GM21528 (cell line): ENCODE results near the gene KLHL2.
"Not testable (repeated sequence)": the region's sequence is repeated elsewhere in the genome, so short reads cannot be mapped to it uniquely, and the experiment has no call there.

ENCODE experiments used
- ATAC-seq: cut with Tn5 transposase; IDR thresholded peaks from one replicate; pipeline ENCODE4 v1.9.1; 2021; ENCODE audit warnings: mild to moderate bottlenecking, moderate library complexity; ENCODE audit not compliant: unreplicated experiment, low FRiP score

Gene KLHL2

GRCh38 chr4:165227401-165227800 is 20.0 kb downstream of the KLHL2 start:
- ATAC-seq: not testable (repeated sequence)

GRCh38 chr4:165229490-165230200 is 22.3 kb downstream of the KLHL2 start:
- not testable (repeated sequence) for ATAC-seq

DNA sequence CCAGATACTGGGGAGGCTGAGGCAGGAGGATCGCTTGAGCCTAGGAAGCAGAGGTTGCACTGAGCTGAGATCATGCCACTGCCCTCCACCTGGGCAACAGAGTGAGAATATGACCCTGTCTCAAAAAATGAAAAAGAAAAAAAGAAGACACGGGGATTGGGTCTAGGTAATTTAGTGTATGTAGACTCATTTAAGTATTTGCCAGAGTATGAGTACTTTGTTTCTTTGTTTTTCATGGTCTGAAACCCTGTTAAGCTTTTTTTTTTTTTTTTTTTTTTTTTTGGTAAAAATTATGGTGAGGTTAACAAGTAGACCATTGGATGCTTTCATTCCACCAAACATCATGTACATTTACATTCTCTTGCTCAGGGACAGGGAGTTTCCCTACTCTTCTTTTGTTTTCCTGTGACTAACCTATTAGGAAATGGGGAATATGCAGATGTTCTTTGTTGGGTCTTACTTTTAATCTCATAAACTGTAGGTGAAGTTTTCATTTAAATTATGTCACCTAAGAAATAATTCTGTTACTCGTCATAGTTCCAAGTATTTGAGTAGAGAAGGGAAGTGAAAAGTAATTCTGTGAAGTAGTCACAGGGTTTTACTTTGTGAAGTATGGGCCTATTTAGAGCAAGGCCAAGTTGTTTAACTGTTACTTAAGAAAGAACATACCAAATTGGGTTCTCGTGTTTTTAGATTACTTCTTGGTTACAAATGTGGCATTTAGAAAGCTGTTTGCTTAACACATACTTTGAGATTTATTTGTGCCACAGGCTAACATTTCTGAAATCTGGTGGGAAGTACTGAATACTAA is 25.5 kb downstream of the KLHL2 start:
- not testable (repeated sequence) for ATAC-seq

- no peak for ATAC-seq
Measured at GRCh38 chr4:165234766-165235165, 27.4 kb downstream of the KLHL2 start.

GRCh38 chr4:165236852-165237251 is 29.5 kb downstream of the KLHL2 start:
- not testable (repeated sequence) for ATAC-seq

DNA sequence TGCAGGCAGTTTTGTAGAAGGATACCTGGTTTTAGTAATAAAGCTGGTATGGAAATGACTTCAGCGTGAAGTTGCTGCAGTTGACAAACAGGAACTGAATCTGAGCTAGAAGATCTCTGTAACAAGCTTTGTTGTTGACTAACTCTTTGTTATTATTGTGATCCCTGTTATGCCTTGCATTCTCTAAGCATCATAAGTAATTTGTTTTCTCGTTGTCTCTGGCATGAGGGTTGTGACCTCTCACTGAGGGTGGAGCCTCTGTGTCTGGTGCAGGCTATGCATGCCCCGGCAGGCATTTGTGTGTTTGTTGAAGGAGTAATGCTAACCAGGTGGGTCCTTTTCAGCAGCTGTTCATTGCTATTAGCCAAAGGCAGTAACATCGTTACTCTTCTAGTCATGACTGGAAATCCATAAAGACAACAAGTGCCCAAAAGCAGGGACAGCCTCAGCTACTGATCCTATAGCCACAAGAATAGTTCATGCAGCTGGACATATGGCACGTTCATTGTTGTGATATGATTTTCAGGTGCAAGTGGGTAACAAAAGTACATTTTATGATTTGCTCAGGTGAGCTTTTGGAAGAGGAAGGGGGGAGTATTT is 30.8 kb downstream of the KLHL2 start:
- peak; percentile 70 for ATAC-seq

DNA sequence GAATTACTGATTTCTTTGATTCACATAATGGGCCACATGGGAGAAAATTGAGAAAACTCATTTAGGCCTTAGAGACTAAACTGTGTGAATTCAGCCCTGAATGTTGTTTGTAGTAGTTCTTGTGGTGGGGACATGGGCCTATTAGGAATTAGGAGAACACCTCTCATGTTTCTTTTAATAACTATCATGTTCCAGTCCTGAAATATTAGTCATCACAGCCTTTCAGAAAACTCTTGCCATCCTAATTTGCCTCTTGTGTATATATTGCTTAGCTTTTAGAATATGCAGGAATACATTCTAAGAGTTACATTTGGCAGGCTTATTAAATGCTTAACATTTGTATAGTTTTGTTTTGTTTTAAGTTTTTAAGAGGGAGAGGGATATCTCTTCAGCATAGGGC is 33.4 kb downstream of the KLHL2 start:
- ATAC-seq: not testable (repeated sequence)

- ATAC-seq: not testable (repeated sequence)
Measured at GRCh38 chr4:165244148-165244547, 36.8 kb downstream of the KLHL2 start.

DNA sequence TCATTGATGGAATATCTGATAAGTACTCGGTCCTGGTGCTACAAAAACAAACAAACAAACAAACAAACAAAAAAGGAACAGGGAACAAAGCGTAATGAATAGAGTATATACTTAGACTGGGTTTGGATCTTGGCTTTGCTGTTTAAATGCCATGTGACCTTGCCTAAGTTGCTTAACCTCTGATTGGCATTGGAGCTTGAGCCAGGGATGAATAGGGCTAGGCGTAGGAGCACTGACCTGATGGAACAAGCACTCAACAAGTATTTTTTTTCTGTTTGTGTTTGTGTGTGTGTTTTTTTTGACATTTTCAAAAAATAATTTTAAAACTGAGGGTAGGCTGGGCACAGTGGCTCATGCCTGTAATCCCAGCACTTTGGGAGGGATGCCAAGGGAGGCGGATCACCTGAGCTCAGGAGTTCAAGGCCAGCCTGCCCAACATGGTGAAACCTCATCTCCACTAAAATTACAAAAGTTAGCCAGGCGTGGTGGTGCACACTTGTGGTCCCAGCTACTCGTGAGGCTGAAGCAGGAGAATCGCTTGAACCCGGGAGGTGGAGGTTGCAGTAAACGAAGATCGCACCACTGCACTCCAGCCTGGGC is 37.3 kb downstream of the KLHL2 start:
- not testable (repeated sequence) for ATAC-seq

DNA sequence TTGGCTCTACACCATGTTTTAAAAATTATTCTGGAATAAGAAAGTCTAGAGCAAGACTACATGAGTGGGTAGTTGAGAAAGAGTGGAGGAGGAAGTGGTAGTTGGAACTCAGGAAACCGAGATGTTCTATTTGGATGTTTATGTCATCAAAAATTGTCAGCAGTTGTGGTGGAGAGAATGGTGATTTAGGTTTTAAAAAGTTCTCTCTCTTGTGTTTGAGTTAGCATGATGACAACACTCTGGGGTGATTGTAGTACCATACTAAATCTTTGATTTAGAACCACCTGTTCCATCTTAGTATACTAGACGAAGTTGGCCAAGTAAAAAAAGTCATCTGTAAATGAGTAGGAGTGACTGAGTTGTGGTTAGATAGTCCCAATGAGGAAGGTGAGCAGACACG is 40.7 kb downstream of the KLHL2 start:
- ATAC-seq: no peak

DNA sequence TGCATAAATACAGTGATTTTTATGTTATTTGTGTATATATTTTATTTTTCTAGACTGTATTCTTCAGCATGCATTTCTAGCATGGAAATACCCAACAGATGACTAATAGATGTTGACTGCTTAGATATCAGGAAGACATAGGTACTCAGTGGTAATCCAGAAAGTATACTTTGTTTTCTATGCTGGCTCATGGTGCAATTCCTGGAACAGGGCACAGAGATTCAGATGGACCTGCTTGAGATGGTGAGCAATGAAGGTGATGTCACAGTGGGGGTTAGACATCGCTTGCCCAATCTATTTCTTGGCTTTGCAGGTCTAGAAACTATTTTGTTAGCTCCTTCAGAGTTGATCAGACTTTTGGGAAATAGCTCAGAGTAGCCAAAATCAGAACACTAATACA is 41.5 kb downstream of the KLHL2 start:
- ATAC-seq: not testable (repeated sequence)

DNA sequence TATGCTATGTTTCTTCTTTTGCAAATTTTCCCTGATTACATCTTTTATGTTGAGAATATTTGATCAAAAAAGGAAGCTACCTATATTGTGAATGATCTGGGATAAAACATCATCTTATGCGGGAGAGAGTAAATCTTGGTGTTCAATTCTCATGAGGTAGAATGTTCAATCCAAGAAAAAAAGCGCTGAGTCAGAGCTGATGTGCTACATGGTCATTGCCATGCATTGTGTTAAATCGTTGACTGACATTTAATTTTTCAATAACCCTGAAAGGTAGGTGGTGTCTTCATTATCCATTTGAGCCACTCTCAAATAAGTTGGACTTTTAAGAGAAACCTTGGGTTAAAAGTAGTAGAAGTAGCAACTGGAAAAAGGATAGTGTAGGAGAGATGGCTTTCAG is 47.4 kb downstream of the KLHL2 start:
- not testable (repeated sequence) for ATAC-seq

GRCh38 chr4:165255439-165255838 is 48.1 kb downstream of the KLHL2 start:
- peak; percentile 97 for ATAC-seq

DNA sequence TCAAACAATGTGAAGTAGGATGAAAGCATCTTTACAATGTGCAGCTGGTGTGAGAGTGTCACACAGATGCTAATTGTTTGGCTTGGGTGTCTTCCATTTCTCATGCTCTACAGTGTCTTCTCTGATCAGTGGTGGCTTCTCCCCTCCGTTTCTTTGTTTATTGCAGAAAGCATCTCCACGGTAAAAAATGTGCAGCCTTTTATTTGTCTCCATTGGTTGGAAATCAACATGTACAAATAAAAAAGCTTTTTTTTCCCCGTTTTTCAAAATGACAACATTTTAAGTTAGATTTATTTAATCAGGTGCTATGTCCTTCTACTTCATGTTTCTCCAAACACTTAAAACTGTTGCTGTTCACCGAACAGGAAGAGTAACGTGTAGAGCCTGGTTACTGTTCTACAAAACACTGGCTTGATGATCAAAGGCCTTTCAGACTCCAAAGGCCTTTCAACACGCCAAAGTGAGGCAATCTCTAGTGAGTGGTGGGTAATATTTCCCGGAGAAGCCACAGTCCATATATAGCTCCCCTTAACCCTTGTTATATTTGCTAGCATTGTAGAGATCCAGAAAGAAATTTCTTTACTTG is 48.8 kb downstream of the KLHL2 start:
- not testable (repeated sequence) for ATAC-seq

DNA sequence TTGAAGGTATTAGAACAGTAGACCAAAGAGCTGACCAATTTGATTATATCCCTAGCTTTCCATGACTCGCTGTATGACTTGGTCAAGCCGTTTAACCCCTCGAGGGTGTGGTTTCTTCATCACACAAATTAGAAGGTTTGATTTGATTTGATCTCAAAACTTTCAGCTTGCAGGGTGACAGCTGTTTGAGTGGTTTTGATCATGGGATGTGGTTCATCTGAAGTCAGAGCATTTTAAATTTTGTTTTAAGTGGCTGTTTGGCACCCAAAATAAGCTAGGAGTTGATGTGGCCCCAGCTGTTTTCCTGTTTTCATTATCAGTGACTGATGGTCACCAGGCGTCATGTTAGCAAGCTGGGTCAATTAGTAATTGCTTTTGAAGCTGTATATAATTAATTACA is 52.4 kb downstream of the KLHL2 start:
- not testable (repeated sequence) for ATAC-seq

GRCh38 chr4:165262306-165262705 is 54.9 kb downstream of the KLHL2 start:
- ATAC-seq: not testable (repeated sequence)

DNA sequence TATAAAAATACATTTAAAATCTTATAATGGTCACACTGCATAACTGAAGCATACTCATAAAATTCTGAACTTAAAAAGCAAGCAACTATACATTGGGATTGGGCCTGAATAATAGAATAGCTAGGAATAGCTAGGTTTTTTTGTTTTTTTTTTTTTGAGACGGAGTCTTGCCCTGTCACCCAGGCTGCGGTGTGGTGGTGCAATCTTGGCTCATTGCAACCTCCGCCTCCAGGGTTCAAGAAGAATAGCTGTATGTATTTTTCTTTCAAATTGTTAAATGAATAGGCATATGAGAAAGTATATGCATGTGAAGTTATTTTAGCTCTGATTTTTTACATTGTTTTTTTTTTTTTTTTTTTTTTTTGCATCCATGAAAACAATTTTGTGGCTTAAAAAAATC is 56.1 kb downstream of the KLHL2 start:
- not testable (repeated sequence) for ATAC-seq

DNA sequence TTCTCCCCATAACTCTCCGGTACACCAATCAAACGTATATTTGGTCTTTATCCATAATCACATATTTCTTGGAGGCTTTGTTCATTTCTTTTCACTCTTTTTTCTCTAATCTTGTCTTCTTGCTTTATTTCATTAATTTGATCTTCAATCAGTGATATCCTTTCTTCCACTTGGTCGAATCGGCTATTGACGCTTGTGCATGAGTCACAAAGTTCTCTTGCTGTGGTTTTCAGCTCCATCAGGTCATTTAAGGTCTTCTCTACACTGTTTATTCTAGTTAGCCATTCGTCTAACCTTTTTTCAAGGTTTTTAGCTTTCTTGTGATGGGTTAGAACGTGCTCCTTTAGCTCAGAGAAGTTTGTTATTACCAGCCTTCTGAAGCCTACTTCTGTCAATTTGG is 62.6 kb downstream of the KLHL2 start:
- ATAC-seq: not testable (repeated sequence)

DNA sequence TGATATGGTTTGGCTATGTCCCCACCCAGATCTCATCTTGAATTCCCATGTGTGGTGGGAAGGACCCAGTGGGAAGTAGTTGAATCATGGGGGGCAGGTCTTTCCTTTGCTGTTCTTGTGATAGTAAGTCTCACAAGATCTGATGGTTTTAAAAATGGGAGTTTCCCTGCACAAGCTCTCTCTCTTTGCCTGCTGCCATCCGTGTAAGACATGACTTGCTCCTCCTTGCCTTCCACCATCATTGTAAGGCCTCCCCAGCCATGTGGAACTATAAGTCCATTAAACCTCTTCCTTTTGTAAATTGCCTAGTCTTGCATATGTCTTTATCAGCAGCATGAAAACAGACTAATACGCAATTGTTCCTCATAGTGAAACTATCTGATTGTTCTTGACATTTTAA is 66.1 kb downstream of the KLHL2 start:
- ATAC-seq: not testable (repeated sequence)

- not testable (repeated sequence) for ATAC-seq
Measured at GRCh38 chr4:165275357-165275756, 68.0 kb downstream of the KLHL2 start.
